Measurements from ENCODE around the gene PLAAT2.
"Not testable (repeated sequence)": the region's sequence is repeated elsewhere in the genome, so short reads cannot be mapped to it uniquely, and the experiment has no call there.

PLAAT2 gene

GRCh38 chr11:63563201-63564055 is at the start of gene PLAAT2:
TSS of gene PLAAT2 (minus strand) at chr11:63563379. CDS start at chr11:63563324, 55 bp downstream.
- FAIRE-seq = no peak

- FAIRE-seq = no peak
These were observed 49.0 kb upstream of the PLAAT2 start for GRCh38 chr11:63612181-63612580.

DNA sequence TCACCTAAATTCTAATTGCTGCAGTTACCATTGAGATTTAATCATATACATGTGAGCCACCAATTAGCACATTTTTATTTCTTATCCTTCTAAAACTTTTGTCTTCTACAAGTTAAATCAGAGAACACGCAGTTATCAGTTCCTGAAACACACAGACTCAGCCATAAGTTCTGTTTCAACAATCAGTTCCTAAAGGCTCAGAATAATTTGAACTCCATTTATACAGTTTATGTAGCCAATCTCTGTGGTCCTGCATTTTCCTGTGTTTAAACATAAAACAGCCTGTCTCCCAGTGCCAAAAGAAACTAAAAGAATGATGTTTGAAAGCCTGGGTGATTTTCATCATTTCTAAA is 48.2 kb upstream of the PLAAT2 start:
- no peak for FAIRE-seq

DNA sequence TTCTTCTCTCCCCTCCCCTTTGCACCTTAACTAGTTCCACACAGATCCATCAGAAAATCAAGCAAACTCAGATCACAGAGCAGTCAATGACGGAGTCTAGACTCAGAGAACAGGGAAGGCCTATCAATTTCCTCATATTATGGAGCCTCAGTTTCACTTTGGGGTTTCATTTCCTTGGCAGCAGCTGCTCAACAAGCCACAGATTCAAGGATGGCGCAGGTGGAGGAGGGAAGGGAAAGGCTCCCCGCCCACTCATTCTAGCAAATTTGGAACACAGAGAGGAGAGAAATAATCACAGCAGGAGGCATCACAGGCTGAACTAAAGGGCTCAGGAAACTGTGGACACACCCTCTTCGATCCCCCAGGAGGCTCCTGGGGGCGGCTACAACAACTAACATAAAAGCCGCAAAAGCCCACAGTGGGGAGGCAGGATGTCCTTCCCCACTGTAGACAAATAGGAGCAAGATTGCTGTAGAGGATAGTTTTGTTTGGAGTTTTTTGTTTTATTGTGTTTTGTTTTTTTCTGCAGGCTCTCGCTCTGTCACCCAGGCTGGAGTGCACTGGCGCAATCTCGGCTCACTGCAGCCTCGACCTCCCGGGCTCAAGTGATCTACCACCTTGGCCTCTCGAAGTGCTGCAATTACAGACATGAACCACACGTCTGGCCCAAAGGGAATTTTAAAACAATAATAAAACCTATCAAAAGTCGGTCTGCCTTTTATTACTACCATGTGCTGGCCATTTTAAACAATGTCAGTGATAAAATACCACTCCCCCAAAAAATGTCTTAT is 47.6 kb upstream of the PLAAT2 start:
- FAIRE-seq = no peak

- FAIRE-seq = no peak
These were observed 46.9 kb upstream of the PLAAT2 start for GRCh38 chr11:63609971-63610580.

DNA sequence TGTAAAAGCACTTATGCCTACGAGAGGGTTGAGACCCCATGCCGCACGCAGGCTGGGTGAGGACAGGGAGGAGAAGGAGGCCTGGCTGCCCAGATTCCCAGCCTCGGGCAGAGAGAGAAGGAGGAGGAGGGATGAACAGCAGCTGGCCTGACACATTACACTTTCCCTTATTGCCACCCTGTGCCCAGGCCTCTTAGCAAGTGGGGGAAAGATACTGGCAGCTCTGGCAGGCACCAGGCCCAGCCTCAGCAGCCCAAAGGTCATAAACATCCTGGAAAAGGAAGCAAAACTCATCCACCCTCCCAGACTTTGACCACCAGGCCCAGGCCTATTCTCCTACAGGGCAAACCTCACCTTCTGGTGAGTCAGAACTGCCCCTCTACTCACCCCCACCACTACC is 46.4 kb upstream of the PLAAT2 start:
- FAIRE-seq = no peak

- FAIRE-seq = no peak
These were observed 45.5 kb upstream of the PLAAT2 start for GRCh38 chr11:63608353-63609345.

- FAIRE-seq = no peak
These were observed 40.0 kb upstream of the PLAAT2 start for GRCh38 chr11:63603180-63603518.

GRCh38 chr11:63602290-63603179 is 39.4 kb upstream of the PLAAT2 start:
- not testable (repeated sequence) for FAIRE-seq

GRCh38 chr11:63599211-63600122 is 36.3 kb upstream of the PLAAT2 start:
- no peak for FAIRE-seq

GRCh38 chr11:63598556-63598955 is 35.4 kb upstream of the PLAAT2 start:
- FAIRE-seq = no peak

DNA sequence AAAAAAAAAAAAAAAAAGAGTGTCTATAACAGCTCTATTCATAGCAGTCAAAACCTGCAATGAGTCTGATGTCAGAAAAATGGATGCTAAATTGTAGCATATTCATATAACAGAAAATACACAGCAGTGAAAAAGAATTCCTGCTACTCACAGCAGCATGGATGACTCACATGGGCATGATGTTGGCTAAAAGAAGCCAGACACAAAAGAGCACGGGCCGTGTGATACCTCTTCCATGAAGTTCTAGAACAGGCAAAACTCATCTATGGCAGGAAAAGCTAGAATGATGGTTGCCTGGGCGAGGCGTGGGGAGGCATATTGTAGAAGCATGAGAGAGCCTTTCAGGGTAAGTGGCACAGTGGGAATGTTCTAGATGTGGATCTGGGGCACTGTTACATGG is 32.1 kb upstream of the PLAAT2 start:
- FAIRE-seq = no peak

DNA sequence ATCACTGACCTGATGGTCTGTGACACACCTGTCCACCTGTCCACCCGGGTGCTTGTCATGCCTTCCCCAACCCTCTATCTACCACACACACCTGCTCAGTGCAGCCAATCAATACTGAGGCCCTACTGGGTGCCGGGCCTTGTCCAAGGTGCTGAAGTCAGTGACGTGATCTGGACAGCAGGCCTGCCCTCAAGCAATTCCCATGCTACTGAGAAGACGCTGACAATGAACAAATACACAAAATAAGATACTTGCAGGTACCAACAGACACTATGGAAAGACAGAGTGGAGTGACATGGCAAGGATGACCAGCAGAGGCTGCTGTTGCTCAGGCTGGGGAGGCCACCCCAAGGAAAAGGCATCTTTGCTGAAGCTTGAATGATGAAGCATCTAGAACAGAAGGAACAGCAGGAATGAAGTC is 29.8 kb upstream of the PLAAT2 start:
- no peak for FAIRE-seq

DNA sequence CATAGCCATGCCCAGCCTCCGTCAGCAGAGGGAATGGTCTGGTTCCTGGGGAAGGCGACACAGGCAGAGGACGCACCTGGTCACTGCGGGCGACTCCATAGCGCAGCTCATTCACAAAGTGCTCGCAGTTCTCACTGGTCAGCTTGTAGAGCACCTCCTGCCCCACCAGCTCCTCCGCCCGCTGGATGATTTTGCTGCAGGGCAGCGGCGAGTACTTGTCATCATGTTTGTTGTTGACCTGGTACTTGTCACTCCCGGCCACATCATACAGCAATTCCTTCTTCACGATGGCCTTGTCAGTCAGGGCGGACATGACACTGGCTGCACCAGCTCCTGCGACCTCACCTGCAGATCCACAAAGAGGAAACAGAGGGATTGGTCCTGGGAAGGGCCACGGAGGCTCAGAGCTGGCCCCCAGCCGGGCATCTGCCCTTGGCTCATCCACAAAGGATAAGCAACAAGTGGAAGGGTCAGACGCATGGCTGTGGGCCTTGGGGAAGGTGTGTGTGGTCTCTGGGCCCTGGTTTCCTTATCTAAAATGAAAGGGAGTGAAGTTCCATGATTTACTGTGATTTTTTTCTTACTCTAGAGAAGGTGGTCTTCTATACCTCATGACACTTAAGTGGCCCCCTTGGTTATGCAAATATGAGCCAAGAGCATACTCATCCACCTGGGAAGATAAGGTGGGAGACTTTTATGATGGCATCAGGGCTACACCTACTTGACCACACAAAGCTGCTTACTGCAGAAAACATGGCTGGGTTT is 27.0 kb upstream of the PLAAT2 start:
- no peak for FAIRE-seq

- FAIRE-seq = no peak
These were observed 25.8 kb upstream of the PLAAT2 start for GRCh38 chr11:63589000-63589399.

DNA sequence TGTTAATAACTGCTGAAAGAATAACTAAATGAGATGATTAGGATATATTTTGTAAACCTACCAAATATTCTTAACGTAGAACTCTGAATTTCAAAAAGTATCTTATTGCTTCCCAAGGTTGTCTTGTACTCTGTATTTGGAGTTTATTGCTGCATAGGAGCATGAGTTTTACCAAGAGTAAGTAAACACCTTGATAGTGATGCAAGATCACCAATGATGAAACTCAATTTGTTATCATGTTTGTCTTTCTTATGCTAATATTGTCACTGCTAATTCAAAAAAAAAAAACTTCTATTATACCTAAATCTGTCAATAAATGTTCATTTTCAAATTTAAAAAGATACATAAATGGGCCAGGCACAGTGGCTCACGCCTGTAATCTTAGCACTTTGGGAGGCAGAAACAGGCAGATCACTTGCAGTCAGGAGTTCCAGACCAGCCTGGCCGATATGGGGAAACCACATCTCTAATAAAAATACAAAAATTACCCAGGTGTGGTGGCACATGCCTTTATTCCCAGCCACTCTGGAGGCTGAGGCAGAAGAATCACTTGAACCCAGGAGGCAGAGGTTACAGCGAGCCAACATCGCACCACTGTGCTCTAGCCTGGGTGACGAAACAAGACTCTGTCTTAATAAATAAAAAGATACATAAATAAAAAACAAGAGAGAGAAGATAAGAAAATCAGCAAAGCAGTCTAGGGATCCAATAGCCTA is 23.4 kb upstream of the PLAAT2 start:
- FAIRE-seq = no peak

- no peak for FAIRE-seq
These were observed 20.1 kb upstream of the PLAAT2 start for GRCh38 chr11:63583357-63583677.

GRCh38 chr11:63581224-63581623 is 18.0 kb upstream of the PLAAT2 start:
- not testable (repeated sequence) for FAIRE-seq

- not testable (repeated sequence) for FAIRE-seq
These were observed 15.7 kb upstream of the PLAAT2 start for GRCh38 chr11:63578882-63579281.

Measured in islet of Langerhans (tissue), 1 donor.